KBM-7 (cell line): Measurements from ENCODE around the gene GMPPA.
A peak's percentile ranks its signal among the peaks of the same experiment; 100 is the strongest.

Experiments used
- DNase-seq: peaks from one replicate; pipeline ENCODE4 v3.0.0-alpha.2; 2015
- in situ Hi-C: fragments of 300-500 bp; cut with MboI; formaldehyde crosslinking; loops from 2 replicates; pipeline ENCODE4 v1.14.3; 2020; ENCODE audit warnings: low sequenced_read_pairs, low pct_unique_long_range_greater_than_20kb, mixed read lengths

Gene GMPPA

DNA sequence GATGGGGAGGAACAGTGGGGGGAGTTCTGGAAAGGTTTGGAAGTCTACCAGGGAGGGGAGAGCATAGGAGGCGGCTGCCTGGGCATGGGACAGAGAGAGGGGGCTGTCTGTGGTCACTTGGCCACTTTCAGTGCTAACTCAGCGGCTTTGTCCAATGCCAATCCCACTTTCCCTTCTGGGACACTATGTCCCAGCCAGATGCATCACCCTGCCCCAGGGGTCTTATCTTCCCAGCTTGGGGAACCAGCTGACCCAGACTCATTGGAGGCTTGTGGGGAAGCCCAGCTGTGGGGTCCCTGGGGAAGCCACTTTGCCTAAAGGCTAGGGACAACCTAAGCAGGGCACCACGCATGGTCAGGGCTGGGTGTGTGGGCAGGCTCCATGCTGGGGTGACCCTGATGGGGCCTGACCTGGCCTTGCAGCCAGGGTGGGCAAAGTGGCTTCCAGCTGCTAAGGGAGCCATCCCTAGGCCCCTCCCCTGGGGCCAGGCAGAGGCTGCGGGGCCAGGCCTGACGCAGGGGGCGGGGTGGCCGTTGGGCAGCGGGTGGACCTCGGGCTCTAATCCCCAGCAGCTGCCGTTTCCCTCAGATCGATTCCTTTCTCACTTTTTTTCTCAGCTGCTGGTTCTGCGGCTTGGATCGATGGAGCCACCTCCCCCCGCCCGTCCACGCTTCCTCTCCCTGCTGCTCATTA, 14.0 kb downstream of the GMPPA start:
- in situ Hi-C loops: no loop called here
- DNase-seq: no peak

DNA sequence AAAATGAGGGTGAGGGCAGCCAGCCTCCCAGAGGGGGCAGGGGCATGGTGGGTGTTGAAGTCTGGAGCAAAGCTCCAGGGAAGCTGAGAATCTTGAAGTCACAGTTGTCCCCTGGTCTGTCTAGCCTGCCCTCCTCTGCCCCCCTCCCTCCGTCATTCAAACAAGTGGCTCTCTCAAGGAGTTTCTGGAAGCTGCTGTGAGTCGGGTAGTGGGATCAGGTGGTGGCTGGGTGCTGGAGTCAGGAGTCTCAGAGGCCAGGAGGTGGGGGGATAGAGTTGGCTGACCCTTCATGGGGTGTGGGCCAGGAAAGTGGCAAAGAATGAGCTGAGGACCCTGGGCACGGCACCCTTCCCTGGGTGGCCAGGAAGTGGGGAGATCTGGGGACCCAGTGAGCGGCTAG, 15.1 kb downstream of the GMPPA start:
- in situ Hi-C loops: no loop called here
- DNase-seq: no peak

DNA sequence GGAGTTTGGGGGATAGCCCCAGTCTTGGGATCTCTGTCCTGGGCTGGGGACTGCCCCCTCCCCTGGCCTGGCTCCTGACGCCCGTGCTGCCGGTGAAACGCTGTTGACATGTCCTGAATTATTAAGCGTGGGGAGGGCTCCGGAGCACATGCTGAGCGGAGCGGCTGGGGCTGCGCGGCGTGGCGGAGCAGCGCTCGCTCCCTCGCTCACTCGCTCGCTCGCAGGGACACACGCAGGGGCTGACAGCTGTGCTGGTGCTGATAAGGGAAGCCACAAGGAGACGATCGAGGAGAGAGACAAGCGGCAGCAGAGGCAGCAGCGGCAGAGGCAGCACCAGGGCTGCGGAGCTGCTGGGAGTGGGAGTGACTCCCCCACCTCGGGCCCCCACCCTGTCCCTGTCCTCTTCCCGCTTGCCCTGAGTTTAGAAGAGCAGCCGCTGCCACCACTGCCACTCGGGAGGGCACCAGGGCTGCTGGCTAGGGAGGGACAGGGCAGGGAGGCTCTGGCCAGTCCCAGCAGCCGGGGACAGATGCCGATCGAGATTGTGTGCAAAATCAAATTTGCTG, 15.6 kb downstream of the GMPPA start, which contains the start of gene ASIC4:
Gene ASIC4, plus strand, starts transcription at position 287 of the 566 bp plus-strand sequence. Its CDS starts 243 bp downstream, at position 530.
- peak; percentile 85 for DNase-seq
- in situ Hi-C loops: no loop called here

DNA sequence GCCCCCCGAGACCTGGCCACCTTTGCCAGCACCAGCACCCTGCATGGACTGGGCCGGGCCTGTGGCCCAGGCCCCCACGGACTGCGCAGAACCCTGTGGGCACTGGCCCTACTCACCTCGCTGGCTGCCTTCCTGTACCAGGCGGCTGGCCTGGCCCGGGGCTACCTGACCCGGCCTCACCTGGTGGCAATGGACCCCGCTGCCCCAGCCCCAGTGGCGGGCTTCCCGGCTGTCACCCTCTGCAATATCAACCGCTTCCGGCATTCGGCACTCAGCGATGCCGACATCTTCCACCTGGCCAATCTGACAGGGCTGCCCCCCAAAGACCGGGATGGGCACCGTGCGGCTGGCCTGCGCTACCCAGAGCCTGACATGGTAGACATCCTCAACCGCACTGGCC, 16.1 kb downstream of the GMPPA start:
- no peak for DNase-seq
- in situ Hi-C loops: no loop called here

DNA sequence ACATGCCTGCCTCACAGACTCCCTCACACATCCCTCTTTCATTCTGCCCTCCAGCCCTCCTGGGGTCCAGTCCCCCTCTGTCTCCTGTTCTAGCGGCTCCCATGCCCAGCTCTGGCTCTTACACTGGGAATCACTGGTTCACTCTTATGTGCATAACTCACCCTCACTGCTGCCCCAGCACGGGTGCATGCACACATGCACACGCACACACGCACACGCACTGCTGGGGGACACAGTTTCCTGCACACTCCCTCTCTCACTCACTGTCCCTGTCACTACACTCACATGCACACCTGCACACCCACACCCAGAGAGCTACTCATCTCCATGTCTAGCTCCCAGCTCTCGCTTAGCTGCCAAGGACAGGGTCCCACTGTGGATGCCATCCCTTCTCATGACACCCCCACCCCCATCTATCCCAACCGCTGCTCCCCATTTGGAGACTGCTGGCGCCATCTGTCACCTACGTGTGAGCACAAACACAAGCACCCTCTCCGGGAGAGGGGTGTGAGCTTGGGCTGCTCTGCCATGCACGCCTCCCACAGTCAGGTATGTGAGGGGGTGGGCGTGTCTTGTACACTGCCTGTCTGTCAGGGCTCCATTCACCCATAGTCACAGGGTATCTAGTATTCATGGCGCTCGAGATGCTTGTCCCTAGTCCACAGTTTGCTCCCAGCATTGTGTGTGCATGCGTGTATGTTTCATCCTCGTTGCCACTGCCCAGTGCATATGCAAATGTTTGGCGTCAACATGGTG, 17.4 kb downstream of the GMPPA start:
- in situ Hi-C loops: no loop called here
- DNase-seq: no peak

DNA sequence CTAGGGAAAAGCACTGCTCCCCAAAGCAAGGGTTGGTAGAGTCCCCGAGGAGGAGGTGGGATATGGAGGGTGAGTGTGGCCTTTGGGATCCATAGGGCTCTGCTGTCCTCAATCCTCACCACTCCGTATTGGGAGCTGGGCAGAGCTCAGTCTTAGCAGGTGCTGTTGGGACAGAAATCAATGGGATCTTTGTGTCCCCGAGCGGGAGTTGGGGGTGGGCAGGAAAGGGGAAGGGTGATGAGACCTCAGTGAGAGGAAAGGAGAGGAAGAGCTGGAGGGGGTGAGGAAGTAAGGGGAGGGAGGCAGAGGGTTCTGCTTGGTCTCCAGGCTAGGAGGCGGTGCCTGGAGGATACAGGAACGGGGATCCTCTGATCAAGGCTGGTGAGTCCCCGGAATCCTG, 18.2 kb downstream of the GMPPA start:
- no peak for DNase-seq
- in situ Hi-C loops: no loop called here

DNA sequence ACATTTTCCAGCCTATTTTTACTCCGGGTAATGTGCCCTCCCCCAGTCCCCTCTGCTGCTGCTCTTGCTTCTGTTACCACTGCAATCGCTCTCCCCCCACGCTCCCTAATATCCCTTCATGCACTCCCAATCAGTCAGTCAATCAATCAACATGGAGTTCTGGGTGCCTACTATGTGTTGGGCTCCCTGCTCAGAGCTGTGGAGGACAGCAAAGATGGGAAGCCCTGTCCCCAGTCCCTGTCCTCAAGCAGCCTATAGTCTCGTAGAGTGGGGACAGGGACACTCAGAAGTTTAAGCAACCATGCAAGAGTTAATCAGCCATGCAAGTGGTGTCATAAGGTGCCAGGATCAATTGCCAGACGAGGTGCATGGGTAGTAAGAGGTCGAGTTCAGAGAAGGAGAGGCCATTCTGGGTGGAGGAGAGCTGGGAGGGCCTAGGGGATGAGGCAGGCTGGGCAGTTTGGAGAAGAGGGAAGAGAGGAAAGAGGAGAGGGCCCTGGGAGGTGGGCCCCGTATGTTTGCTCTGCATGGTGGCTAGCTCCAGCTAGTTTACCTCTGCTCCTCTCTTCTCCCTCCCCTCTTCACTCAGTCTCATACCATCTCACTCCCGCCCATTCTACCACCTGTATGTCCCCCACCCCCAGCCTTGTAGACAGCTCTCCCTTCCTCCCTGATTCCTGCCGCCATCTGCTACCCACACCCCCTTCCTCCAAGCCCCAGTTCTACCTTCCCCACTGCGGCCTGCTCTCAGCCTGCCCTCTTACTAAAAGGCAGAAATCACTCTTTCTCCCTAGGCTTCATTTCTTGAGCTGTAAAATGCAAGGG, 19.5 kb downstream of the GMPPA start:
- in situ Hi-C loops: no loop called here
- no peak for DNase-seq

DNA sequence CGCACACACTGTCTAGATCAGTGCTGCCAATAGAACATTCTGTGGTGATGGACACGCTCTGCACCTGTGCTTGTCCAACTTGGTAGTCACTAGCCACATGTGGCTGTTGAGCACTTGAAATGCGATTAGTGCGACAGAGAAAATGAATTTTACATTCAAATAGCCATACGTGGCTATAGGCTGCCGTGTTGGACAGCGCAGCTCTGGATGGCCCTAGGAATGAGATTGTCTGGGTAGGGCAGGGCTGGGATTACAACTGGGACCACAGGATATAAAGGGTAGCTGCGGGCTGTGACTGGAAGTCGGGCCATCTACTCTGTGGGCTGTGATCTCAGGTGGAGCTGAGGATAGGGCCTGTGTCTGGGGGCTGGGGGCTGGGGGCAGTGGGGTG, 20.8 kb downstream of the GMPPA start:
- in situ Hi-C loops: no loop called here
- no peak for DNase-seq

DNA sequence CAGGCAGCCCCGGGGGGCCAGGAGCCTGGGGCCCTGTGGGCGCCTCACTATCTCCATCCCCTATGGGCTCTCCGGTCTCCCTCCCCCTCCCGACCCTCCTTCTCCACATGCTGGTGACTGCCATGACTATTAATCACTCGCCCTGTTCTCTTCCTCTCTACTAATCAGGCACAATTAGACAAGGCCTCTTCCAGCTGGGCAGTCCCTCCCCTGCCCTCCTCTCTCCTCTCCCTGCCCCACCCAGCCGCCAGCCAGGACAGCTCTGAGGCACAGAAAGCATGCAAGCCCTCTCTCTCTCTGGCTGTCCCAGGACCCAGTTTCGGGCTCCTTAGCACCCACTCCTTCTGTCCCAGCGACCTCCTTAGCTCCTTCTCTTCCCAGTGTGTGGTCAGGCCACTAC, 21.4 kb downstream of the GMPPA start:
- in situ Hi-C loops: no loop called here

DNA sequence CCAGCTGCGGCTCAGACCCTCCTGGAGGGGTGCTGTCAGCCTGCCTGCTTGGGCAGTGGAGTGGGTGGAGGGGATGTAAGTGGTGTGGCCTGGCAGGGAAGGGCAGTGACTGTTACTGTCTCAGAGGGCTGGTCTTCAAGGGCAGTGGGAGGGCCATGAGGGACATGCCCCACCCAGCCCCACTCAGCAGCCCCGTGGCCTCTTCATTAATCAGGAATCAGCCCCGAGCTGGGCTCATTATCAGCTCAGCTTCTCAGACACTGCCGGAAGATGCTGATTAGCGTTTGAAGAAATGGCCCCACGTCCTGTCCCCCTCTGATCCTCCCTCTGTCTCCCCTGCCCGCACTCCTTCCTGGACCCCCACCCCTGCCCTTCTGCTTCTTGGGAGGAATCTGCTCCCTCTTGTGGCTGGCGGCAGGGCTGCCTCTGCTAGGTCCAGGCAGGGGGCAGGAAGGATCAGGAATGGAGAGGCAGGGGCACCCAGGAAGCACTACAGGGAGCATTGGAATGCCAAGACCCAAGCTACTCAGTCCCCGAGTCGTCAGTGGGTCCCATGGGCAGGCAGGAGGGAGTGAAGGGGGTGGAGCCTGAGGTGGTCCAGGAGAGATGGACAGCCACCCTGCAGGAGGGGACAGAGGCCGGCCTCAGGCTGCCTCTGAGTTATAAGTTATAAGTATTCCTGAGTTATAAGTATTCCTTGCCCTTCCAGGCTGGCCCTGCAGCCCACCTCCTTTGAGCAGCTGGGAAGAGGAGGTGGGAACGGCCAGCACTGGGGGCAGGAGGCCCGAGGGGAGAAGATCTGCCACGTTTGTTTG, 22.6 kb downstream of the GMPPA start:
- peak; percentile 60 for DNase-seq
- in situ Hi-C loops: no loop called here

More for the DNA sequence above, 21.4 kb downstream of the GMPPA start:
- DNase-seq: no peak

DNA sequence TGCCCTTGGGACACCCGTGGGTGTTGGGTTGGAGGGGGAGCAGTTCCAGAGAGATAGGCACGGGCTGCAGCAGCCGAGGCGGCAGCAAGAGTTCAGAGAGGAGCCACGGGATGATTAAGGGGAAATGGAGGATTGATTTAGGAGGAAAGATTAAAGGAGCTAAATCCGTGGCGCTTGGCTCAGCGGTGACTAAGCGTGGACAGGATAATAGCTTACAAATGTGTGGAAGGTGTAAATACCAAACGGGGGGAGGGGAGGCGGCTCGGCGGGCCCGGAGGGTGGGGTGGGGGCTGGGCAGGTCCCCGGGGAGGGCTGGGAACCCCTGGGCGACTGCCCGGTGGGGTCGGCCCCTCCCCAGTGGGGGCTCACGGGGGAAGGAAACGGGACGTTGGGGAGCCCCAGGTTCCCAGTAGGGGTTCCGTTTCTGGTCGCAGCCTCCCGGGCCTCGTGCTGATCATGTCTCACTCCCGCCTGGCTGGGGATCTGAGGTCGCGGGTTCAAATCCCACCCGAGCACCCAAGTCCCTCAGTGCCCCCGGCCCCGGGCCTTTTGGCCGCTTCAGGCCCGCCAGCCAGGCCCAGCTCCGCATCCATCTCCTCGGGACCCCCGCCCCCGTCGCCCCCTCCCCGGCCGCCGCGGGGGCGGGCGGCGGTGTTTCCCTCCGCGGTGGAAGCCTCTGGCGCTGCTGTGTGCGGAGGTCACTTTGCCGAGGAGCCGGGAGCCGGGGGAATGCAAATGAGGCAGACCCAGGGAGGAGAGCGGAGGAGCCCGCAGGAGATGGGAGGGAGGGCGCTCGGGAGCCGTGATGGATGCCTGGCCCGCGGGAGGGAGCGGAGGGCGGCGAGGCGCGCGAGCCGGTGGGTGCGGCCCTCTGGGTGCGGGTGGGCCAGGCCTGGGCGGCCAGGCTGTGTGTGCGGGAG, 23.7 kb downstream of the GMPPA start:
- no peak for DNase-seq
- in situ Hi-C loops: no loop called here

DNA sequence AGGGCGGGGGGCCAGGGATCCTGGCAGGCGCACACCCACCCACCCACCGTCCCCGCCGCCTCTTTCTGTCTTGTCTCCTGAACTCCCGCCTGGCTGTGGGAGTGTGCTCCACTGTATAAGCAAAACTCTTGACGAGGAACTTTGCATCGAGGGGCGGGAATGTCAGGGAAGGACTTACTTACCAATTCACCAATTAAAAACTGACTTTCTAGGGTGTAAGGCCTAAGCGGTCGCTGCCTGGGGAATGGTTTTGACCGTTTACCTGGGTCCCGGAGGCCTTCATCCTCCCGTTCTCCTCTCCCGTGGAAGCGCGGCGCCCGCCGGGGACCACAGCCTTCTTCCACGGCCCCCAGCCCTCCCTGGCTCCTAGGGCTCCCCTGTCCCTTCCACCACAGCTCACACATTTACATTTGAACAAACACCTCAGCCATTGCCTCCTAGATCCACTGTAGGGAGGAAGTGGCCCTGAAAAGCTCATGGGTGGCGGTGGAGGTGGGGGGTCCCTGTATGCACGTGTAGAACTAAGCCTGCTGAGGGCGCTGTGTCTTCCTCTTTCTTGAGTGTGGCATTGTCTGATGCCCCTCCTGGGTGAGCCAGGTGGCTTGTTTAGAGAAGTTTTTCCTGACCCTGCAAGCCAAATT, 24.5 kb downstream of the GMPPA start:
- in situ Hi-C loops: no loop called here
- no peak for DNase-seq

DNA sequence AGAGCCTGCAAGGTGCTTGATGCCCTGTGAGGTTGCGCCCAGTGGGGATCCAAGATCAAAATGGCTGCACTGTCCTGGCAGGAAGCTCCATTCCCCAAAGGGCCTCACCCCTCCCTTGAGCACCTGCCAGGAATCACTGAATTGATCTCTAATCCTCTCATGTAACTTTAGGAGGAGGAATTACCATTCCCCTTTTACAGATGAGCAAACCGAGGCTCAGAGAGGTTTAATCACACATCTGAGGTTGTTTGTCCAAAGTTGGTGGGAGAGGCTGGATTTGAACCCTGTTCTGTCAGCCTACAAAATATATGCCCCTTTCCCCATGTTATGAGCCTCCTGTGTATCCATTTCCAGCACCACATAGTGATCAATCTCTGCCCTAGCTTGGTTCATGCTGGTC, 26.1 kb downstream of the GMPPA start:
- in situ Hi-C loops: no loop called here
- no peak for DNase-seq

DNA sequence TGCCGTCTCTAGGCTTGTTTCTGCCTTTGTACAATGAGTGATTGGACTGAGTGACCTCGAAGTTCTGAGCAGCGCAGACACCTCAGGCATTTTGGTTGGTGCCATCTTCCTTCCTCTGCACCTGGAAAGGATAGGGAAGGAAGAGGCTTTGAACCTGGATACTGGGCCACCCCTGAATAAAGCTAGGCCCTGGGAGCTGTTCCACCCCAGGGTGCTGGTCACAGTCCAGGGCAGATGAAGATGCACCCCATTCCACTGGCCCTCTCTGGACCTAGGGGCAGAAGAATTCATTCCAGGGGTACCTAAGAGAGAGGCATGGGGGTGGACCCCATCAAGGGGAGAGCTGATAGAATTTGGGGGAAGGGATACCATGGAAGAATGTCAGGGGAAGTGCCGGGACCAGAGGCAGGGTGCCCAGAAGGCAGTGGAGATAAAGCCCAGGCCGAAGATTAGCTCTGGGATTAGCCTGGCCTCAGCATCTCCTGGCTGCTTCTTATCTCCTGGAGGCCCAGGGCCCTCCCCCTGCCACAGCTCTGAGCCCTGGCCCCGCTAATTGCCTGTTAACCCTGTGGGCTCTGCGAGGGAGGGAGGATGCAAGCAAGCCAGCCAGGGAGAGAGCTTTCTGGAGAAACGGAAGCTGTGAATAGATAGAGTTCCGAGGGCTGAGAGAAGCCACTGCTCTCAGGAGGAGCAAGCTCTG, 27.0 kb downstream of the GMPPA start:
- DNase-seq: peak; percentile 57
- in situ Hi-C loops: no loop called here

DNA sequence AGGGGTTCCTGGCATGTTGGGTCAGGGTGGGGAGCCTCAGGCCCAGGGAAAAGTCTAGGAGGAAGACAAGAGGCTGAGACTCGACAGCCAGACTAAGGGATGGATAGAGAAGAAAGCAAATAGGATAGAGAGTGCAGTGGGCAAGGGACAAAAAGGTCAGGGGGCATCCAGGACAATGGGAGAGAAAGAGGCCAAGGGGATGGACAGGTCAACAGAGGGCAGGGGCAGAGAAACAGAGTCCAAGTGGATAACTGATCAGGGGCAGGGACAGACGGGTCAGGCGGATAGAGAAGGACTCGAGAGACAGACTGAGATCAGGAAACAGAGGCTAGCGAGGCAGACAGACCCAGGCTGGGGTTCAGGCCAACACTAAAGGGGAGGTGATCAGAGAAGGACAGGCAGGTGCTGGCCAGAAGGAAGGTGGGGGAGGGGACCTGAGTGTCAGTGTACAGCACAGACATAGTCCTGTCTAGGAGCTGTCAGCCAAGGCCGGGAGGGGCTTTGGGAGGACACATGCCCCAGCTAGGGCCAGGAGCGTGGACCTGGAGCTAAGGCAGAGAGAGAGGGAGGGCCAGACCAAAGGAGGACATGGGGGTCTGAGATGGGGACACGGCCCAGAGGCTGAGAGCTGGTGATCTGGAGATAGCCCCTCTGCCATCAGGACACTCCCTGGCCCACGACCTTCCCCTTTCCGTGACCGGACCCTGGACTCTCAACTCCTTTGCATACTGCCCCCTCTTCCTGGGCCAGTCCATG, 27.8 kb downstream of the GMPPA start:
- DNase-seq: no peak
- in situ Hi-C loops: no loop called here

DNA sequence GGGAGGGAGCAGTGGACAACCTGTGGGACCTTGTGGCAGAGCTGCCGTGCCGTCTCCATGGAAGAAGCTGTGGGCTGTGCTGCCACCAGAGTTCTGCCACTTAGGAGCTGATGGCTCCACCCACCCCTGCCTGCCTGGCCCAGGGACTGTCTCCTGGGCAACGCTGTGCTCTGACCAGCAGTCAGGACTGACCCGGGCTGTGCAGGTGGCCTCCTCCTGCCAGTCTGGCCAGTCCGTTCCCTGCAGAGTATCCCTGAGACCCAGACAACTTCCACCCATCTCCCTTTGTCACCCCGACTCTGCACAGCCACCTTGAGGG, 28.3 kb downstream of the GMPPA start:
- no peak for DNase-seq
- in situ Hi-C loops: no loop called here
